RCC 7860 (cell line): ENCODE results near the gene NDUFS3.
"Not testable (repeated sequence)": the region's sequence is repeated elsewhere in the genome, so short reads cannot be mapped to it uniquely, and the experiment has no call there.

Experiments
- DNase-seq: peaks from one replicate; pipeline ENCODE4 v3.0.0-alpha.2; 2015; ENCODE audit warnings: low spot score
- FAIRE-seq: peaks from 2 replicates; lab custom pipeline; 2012; peaks lifted over from hg19 to GRCh38; lab: Jason Lieb, UNC

The NDUFS3 gene

GRCh38 chr11:47558695-47559094 lies 20.2 kb upstream of the NDUFS3 start:
- FAIRE-seq (peak; percentile 98), DNase-seq (no peak)

GRCh38 chr11:47560426-47560825 lies 18.4 kb upstream of the NDUFS3 start:
- DNase-seq (no peak), FAIRE-seq (no peak)

- not testable (repeated sequence) for DNase-seq, FAIRE-seq
Observed at GRCh38 chr11:47562393-47562792, 16.5 kb upstream of the NDUFS3 start.

GRCh38 chr11:47564366-47564765 lies 14.5 kb upstream of the NDUFS3 start:
- not testable (repeated sequence) for FAIRE-seq

GRCh38 chr11:47564933-47565339 lies 13.9 kb upstream of the NDUFS3 start:
- FAIRE-seq (no peak), DNase-seq (no peak)

More at GRCh38 chr11:47564366-47564765, 14.5 kb upstream of the NDUFS3 start:
- not testable (repeated sequence) for DNase-seq

- no peak for FAIRE-seq
Observed at GRCh38 chr11:47565340-47566148, 13.3 kb upstream of the NDUFS3 start, which contains the start of gene PTPMT1. PTPMT1 (plus strand) TSS chr11:47565599; CDS start chr11:47565623, 24 bp downstream.

GRCh38 chr11:47566149-47566698 lies 12.7 kb upstream of the NDUFS3 start:
- no peak for DNase-seq
- FAIRE-seq, result no peak

More at GRCh38 chr11:47565340-47566148, 13.3 kb upstream of the NDUFS3 start, which contains the start of gene PTPMT1:
- peak; percentile 50 for DNase-seq

GRCh38 chr11:47569646-47570045 lies 9.2 kb upstream of the NDUFS3 start:
- FAIRE-seq, result no peak
- no peak for DNase-seq

- no peak for DNase-seq
Observed at GRCh38 chr11:47570651-47571356, 8.1 kb upstream of the NDUFS3 start.

GRCh38 chr11:47571357-47571729 lies 7.5 kb upstream of the NDUFS3 start:
- FAIRE-seq (no peak), DNase-seq (no peak)

More at GRCh38 chr11:47570651-47571356, 8.1 kb upstream of the NDUFS3 start:
- no peak for FAIRE-seq

GRCh38 chr11:47571895-47572294 lies 7.0 kb upstream of the NDUFS3 start:
- FAIRE-seq (no peak), DNase-seq (no peak)

GRCh38 chr11:47572715-47573255 lies 6.1 kb upstream of the NDUFS3 start:
- DNase-seq (no peak), FAIRE-seq (no peak)

GRCh38 chr11:47573321-47573720 lies 5.6 kb upstream of the NDUFS3 start:
- no peak for FAIRE-seq
- DNase-seq, result no peak

- FAIRE-seq (no peak), DNase-seq (no peak)
Observed at GRCh38 chr11:47577460-47578041, 1.3 kb upstream of the NDUFS3 start.

GRCh38 chr11:47583844-47584243 lies 5.0 kb downstream of the NDUFS3 start:
- no peak for FAIRE-seq
- no peak for DNase-seq

GRCh38 chr11:47586098-47586855 lies 7.4 kb downstream of the NDUFS3 start, which contains the start of gene FAM180B:
FAM180B (plus strand) TSS chr11:47586678; CDS start chr11:47586769, 91 bp downstream.
- FAIRE-seq, result no peak
- DNase-seq, result no peak

GRCh38 chr11:47587039-47587716 lies 8.3 kb downstream of the NDUFS3 start:
- no peak for FAIRE-seq
- no peak for DNase-seq

- FAIRE-seq (no peak), DNase-seq (no peak)
Observed at GRCh38 chr11:47587723-47588326, 9.0 kb downstream of the NDUFS3 start.

- DNase-seq, result no peak
Observed at GRCh38 chr11:47589118-47589517, 10.2 kb downstream of the NDUFS3 start.

More at GRCh38 chr11:47589118-47589517, 10.2 kb downstream of the NDUFS3 start:
- no peak for FAIRE-seq
